CD4-positive, alpha-beta T cell treated with Interleukin-17A for 4 hours (primary cell): ENCODE measurements around the gene NAGK.
A peak's percentile ranks its signal among the peaks of the same experiment; 100 is the strongest.
"Not testable (repeated sequence)": the region's sequence is repeated elsewhere in the genome, so short reads cannot be mapped to it uniquely, and the experiment has no call there.

Source experiments
- DNase-seq: peaks from one replicate; pipeline ENCODE4 v3.0.0-alpha.2; 2020; ENCODE audit warnings: mixed read lengths

Gene NAGK

DNA sequence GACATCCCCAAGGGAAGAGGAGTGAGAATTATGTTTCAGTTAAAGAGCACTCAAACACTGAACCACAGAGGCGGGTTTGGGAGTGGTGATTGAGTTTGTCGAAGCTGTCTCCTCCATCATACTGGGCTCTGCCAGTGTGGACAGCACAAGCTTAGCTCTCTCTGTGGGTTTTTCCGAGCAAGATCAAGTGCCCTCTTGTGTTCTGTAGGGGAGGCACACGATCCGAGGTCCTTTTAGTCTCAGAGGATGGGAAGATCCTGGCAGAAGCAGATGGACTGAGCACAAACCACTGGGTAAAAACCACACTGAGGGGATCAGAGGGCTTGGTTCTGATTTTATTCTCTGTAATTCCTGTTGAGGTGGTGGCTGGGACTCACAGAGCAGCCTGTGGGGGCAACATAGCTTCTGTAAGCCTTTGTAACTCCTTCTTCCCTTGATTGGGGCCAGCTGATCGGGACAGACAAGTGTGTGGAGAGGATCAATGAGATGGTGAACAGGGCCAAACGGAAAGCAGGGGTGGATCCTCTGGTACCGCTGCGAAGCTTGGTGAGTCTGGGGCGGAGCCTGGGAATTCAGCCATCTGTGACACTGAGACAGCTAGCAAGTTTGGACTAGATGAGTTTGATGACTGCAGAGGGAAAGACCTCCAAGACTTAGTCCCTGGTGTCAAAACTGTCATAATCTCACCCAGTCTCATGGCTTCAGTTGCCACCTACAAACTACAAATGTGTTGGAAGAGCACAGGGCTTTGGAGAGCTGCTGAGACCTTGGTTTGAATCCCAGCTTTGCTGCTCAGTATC, 2.0 kb downstream of the NAGK start:
- no peak for DNase-seq

DNA sequence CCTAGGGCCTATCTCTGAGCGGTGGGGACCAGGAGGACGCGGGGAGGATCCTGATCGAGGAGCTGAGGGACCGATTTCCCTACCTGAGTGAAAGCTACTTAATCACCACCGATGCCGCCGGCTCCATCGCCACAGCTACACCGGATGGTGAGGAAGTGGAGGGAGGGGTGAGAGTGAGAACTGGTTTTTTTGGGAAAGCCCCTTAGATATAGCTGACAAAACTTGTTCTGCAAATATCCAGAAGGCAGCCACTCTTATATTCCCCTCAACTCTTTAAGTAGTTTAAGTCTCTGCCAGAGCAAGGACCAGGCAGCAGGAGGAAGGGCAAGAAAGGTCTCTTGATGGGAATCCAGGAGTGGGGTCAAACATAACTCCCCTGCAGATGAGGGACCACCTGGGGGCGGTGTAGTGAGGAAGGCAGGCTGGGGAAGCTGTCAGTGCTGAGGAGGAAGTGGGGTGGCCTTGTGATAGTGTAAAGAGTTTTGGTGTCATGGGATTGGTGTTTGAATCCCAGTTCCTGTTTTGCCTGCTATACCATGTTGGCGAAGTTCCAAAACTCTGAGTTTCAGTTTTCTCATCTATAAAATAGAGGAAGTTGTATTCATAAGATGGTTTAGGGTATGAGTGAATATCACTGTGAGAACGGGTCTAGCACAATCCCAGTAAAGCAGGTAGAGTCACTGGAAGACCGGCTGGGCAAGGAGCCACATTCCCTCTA, 3.4 kb downstream of the NAGK start:
- DNase-seq = peak; percentile 57

DNA sequence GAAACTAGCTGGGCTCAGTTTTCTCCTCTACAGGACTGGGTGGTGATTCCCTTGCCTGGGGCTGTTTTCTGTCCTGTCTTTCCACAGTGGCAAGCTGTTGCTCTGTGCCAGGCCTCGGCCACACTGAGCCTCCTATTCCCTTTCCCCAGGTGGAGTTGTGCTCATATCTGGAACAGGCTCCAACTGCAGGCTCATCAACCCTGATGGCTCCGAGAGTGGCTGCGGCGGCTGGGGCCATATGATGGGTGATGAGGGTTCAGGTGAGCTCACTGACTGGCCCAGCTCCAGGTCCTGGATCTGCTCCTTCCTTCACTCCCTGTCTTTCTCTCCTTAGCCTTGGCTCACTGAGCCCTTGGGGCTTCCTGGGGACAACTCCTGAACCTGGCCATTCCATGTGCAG, 4.0 kb downstream of the NAGK start:
- DNase-seq = no peak

DNA sequence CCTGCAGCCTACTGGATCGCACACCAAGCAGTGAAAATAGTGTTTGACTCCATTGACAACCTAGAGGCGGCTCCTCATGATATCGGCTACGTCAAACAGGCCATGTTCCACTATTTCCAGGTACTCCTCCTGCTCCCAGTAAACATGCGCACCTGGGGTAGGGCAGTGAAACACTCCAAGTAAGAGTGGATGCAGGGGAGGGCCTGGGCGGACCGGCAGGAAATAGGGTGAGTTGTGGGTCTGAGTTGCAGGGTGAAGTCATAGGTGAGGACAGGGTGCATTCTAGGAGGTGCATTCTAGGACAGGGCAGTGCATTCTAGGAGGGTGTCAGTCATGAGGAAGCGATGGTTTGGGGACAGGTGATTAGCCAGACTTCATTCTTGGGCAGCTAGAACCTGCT, 5.0 kb downstream of the NAGK start:
- DNase-seq = no peak

DNA sequence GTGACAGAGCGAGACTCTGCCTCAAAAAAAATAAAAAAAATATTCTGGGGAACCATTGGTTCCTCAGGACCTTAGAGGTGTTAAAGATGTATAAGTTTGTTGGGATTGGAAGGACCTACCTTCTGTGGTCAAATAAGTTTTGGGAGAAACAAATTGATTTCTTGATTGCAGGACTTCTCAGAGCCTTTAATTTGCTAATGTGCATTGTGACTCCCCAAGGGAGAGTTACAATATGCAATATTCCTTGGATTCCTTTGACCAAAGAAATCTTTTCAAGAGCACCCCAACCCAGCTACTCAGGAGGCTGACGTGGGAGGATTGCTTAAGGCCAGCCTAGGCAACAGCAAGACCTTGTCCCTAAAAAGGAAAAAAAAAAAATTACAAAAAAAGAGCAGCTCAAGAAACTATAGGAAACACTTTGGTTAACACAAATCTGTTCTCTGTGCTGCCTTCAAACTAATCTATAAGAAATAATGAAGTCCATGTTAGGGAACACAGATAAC, 6.5 kb downstream of the NAGK start:
- no peak for DNase-seq

DNA sequence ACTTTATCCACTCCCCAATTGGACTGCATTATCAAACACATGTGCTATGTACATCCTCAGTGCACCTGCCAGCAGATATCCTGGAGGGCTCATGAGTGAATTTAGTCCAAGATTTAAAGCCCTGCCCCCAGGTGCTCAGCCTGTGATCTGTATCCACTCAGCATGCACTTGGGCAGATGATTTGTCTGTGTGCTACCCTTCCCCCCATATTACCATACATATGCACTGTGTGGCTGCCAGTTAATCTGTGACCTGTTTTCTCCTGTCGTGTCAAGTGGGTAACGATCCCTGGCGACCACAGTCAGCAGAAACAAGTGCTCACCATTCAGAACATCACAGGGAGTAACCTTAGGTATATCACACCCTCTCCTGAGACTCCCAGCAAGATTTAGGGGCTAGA, 10.2 kb downstream of the NAGK start:
- no peak for DNase-seq

DNA sequence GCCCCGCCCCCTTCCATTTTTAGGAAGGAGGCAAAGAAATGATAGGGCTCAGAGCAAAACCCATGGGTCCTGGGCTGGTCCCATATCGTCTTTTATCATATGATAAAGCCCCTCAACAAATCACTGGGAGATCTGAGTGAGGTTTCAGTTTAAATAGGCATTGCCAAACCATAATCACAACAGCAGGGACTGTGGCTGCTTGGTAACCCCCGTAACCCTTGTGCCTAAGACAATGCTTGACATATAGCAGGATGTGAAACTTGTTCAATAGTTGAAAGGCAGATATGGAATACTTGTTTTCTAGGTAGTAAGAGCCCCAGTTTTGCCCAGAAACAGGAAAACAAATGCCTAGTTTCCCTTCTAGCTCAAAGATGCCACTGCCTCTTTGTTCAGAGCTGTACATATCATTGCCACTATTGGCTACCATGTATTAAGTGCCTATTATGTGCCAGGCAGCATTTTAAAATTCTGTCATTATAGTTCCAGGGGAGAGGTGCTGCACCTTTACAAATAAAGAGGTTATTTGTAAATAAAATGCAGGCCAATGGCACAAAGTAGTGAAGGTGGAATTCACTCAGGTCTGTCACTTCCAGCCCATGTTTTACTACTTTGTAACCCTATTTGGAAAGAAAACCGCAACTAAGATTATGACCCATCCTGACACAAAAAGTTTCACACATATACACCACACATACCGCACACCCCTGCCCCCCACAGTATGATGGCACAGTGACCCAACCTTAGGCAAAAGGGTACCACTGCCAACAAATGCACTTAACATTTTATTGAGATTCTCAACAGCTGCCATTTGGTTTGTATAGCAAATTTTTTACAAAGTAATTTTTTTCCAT, 14.2 kb downstream of the NAGK start:
- peak; percentile 15 for DNase-seq

DNA sequence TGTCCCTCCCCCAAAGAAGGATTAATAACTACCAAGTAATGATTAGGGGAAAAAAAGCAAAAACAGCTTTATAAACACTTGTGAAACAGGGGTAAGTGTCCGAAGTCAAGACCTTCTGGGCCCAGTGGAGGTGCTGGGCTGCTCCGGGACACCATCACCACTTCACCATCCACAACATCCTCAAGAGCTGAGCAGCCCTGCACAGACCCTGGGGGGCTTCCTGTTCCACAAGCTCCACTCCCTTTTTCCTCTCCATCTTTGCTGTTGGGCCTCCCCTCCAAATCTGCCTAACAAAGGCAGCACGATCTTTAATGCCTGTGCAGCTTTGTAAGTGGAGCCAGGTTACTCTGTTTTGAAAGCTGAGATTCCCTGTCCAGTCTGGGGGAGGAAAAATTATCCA, 14.8 kb downstream of the NAGK start:
- not testable (repeated sequence) for DNase-seq

DNA sequence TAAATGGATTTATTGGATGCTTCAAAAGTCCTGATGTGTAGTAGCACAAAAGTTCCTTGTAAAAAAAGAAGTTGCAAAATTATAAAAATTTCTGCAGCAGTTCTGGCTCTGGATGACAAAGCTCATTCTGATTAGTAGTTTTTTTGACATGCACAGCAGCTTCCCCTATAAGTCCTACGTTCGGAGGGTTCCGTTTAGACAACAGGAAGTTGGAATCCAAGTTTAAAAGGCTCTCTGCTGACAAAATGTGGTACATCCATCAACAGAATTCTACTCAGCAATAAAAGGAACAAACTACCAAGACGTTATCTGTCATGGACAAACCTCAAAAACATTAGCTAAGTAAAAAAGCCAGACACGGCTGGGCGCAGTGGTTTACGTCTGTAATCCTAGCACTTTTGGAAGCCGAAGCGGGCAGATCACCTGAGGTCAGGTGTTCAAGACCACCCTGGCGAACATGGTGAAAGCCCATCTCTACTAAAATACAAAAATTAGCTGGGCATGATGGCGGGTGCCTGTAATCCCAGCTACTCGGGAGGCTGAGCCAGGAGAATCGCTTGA, 15.4 kb downstream of the NAGK start:
- DNase-seq = not testable (repeated sequence)

DNA sequence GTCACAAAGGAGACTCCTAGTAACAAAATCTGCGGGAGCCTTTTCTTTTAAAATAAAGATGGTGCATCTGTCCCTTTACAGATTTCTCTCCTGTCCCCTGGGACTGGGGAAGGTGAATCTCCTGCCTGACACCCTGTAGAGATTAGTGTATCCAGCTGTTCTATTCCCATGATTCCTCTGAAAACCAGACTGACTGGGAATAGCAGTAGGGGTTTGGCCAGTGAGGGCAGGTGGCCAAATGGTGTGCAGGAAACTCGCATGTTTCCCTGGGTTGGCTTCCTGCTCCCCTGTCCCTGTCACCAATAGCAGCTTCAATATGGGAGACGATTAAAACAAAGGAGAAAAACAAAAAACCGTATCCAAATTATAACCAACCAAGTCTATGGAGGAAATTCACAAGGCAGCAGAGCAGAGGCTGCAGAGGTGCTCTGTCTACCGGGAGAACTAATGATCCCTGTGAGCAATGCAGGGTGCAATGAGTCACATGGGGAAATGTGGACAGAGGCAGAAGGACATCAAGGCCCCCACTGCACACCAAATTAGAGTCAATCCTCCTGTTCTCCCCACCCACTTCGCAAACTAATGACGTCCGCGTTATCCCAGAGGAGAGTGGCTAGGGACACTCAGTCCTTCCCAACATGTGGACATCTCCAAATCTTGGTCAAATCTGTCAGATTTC, 17.0 kb downstream of the NAGK start:
- DNase-seq = not testable (repeated sequence)

DNA sequence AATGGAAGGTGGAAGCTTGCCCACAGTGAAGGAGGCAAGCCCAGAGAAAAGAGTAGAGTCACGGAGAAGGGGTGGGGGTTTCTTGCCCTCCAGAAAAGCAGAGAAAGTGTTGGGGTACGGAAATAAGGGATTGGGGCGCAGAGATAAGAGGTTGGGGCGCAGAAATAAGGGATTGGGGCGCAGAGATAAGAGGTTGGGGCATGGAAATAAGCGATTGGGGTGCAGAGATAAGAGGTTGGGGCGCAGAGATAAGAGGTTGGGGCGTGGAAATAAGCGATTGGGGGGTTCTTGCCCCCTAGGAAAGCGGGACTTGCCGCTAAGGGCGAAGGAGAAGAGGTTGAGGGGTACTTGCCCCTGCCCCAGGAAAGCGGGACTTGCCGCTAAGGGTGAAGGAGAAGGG, 21.0 kb downstream of the NAGK start:
- DNase-seq = not testable (repeated sequence)

DNA sequence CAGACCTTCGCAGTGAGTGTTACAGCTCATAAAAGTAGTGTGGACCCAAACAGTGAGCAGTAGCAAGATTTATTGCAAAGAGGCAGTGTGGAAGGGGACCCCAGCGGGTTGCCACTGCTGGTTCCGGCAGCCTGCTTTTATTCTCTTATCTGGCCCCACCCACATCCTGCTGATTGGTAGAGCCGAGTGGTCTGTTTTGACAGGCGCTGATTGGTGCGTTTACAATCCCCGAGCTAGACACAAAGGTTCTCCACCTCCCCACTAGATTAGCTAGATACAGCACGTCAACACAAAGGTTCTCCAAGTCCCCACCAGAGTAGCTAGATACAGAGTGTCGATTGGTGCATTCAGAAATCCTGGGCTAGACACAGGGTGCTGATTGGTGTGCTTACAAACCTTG, 23.4 kb downstream of the NAGK start:
- DNase-seq = not testable (repeated sequence)

DNA sequence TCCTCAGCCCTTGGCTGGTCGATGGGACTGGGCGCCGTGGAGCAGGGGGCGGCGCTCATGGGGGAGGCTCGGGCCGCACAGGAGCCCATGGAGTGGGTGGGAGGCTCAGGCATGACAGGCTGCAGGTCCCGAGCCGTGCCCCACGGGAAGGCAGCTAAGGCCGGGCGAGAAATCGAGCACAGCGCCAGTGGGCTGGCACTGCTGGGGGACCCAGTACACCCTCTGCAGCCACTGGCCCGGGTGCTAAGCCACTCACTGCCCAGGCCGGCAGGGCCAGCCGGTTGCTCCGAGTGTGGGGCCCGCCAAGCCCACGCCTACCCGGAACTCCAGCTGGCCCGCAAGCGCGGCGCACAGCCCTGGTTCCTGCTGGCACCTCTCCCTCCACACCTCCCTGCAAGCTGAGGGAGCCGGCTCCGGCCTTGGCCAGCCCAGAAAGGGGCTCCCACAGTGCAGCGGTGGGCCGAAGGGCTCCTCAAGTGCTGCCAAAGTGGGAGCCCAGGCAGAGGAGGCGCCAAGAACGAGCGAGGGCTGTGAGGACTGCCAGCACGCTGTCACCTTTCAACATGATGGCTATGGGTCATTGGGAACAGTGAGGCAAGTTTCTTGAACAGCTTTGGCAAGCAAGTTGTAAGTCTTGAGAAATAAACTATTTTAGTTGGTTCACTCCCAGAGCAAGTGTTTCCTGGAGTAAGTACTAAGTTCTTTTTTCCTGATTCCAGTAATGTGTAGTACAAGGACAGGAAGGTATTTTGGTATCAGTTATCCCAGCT, 24.2 kb downstream of the NAGK start:
- DNase-seq = not testable (repeated sequence)

DNA sequence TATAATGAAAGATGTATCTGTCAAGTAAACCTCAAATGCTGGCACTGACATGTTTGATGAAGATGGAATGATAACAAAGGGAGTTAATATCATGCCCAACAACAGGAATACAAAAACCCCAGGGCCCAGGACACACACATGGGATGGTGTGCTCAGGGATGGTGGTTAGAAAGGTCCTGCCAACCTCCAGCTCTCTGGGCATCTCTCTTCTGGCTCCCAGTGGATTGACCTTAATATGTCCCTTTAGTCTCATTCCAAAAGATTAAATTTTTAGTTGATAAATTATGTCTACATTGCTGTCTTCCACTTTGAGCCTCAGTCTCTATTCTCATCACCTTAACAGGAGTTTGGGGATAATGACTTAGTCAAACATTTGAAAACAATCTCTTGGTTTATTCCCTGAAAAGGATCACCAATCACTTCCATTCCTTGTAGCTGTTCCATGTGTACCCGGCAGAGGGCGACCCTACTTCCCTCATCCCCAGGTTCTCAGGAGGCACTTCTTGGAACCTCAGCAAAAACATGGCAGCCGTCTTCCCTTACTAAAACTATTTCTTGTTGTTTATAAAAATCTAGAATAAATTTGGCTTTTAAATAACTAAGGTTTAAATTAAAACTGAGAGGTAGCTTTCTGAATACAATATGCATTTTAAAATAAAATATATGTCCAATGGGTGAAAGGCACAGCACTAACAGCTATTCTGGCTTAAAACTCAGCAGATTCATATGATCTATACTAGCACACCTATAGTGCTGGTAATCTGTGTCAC, 31.9 kb downstream of the NAGK start:
- DNase-seq = peak; percentile 60

DNA sequence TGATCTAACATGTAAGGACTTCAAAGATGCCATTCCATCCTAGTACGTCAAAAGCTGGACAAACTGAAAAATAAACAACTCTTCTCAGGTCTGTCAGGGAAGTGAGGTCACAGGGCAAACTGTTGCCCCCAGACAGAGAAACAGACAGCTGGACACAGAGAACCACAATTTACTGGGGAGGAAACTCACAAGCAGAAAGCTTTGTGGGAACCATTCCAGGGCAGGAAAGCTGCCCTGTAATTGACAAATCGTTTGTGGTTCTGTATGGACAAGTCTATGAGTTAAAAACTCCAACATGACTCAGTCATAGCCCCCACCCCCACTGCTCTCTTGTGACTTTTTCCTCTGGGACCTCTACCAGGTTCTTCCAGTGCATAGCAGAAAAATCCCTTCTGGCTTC, 33.2 kb downstream of the NAGK start:
- DNase-seq = no peak

DNA sequence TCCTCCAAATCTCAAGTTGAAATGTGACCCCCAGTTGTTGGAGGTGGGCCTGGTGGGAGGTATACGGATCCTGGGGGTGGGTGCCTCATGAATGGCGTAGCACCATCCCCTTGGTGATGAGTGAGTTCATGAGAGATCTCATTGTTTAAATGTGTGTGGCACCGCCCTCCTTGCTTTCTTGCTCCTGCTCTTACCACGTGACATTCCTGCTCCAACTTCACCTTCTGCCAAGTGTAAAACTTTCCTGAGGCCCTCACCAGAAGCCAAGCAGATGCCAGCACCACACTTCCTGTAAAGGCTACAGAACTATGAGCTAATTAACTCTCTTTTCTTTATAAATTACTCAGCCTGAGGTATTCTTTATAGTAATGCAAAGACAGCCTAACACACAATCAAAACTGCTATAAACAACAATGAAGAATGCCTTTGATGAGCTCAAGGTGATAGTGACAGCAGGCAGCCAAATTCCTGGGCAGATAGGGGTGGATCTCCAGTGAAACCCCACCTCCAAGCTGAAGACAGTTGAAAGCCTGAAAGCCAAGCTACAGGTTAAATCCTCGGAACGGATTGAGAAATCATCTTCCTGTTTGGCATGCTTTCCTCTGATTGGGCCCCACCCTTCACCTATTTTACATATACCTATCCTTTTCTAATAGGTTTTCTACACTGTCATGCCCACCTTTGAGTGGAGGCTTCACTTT, 34.7 kb downstream of the NAGK start:
- DNase-seq = no peak

DNA sequence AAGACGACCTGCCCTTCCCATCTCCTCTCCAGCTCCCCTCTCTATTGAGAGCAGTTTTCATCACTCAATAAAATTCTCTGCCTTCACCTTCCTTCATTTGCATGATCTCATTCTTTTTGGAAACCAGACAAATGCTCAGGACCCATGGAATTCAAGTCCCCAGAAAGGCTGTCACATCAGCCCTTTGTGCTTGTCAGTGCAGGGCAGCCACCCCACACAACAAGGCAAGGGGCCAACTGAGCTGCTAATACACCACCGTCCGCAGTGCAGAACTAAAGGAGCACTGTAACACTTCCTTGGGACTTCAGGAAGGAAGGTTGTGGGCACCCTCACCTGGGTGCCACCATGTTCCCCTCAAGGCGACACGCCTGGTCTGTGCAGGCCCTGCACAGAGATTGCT, 35.4 kb downstream of the NAGK start:
- no peak for DNase-seq

DNA sequence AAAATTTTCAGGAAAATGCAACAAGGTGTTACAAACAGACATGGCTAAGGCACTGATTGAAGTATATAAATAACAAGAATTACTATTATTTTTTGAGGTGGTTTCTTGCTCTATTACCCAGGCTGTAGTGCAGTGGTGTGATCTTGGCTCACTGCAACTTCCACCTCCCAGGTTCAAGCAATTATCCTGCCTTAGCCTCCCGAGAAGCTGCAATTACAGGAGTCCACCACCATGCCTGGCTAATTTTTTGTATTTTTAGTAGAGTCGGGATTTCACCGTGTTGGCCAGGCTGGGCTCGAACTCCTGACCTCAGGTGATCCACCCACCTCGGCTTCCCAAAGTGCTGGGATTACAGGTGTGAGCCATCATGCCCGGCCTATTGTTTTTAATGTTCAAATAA, 38.0 kb downstream of the NAGK start:
- not testable (repeated sequence) for DNase-seq

DNA sequence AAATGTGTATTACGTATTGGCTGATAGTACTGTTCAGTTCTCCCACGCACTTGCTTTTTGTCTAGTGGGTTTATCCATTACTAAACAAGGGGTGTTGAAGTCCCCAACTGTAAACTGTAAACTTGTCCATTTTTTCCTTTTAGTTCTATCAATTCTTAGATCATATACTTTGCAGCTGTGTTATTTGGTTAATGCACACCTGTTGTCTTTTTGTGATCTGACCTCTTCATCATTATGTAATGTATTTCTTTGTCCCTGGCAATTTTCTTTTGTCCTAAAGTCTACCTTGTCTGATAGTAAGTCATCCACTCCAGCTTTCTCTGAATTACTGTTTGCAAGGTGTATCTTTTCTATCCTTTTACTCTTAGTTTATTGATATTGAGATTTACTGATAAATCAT, 39.6 kb downstream of the NAGK start:
- DNase-seq = no peak

DNA sequence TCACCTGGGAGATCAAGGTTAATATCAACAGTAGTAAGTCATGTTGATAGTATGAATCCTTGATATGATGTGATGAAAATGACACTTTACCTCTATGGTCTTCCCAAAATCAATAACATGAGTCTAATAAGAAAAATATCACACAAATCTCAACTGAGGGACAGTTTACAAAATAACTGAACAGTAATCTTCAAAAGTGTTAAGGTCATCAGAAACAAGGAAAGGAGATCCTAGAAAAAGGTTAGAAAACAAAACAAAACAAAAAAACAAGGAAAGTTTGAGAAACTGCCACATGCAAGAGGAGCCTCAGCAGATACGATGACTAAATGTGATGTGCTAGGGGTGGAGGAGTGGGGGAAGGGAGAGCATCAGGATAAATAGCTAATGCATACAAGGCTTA, 45.4 kb downstream of the NAGK start:
- DNase-seq = no peak
